Esophagus squamous epithelium (tissue), 4 donors: ENCODE data around the gene ENTPD1.

Experiments used
- CTCF ChIP-seq, 6 experiments: fragments of 450-650 bp in 4 of 6; fragments of 200-600 bp in 2 of 6; sonication (generic) in 2 of 6; IDR thresholded peaks; one replicate each; pipeline ENCODE4 v1.5.1; 2016 to 2019; ENCODE audit warnings: antibody characterized with exemption in 6 of 6, mild to moderate bottlenecking in 4 of 6, moderate library complexity in 4 of 6
- POLR2A ChIP-seq, 4 donors: fragments of 450-650 bp; IDR thresholded peaks; one replicate each; pipeline ENCODE4 v1.6.1; 2017; ENCODE audit warnings: antibody characterized with exemption in 4 of 4, mild to moderate bottlenecking in 4 of 4, moderate library complexity in 3 of 4

GRCh38 chr10:95841661-95842498 is 85.9 kb downstream of the ENTPD1 start:
- TF ChIP-seq POLR2A (IDR thresholded peaks at IDR 0.05), result no peak
- TF ChIP-seq CTCF (IDR thresholded peaks at IDR 0.05), result peak; percentile 60 to 78 (median 71)
